Esophagus muscularis mucosa (tissue), 4 donors: ENCODE data around the gene LRRC8D.

Experiments used
- EP300 ChIP-seq: sonication (generic); formaldehyde crosslinking; IDR thresholded peaks from one replicate; pipeline ENCODE4 v1.6.1; 2017; ENCODE audit warnings: antibody characterized with exemption
- POLR2A ChIP-seq: fragments of 450-650 bp; IDR thresholded peaks from one replicate; pipeline ENCODE4 v1.6.1; 2017; ENCODE audit warnings: antibody characterized with exemption, moderate library complexity, mild to moderate bottlenecking, low read depth
- POLR2AphosphoS5 ChIP-seq, 2 donors: sonication (generic); formaldehyde crosslinking; IDR thresholded peaks; one replicate each; pipeline ENCODE4 v1.6.1; 2017; ENCODE audit warnings: antibody characterized with exemption in 2 of 2
- TF ChIP-seq, protein P1 (sequence below), 3 experiments: fragments of 200-600 bp in 2 of 3; fragments of 450-650 bp in 1 of 3; sonication (generic) in 2 of 3; IDR thresholded peaks; one replicate each; pipeline ENCODE4 v1.5.1; 2017 to 2019; ENCODE audit warnings: antibody characterized with exemption in 3 of 3, mild to moderate bottlenecking in 2 of 3, moderate library complexity in 1 of 3

GRCh38 chr1:89934461-89934860, 113.6 kb downstream of the LRRC8D start:
- TF ChIP-seq POLR2A (no peak), EP300 (no peak), POLR2AphosphoS5 (IDR thresholded peaks at IDR 0.05) (no peak)
- TF ChIP-seq, protein P1, sequence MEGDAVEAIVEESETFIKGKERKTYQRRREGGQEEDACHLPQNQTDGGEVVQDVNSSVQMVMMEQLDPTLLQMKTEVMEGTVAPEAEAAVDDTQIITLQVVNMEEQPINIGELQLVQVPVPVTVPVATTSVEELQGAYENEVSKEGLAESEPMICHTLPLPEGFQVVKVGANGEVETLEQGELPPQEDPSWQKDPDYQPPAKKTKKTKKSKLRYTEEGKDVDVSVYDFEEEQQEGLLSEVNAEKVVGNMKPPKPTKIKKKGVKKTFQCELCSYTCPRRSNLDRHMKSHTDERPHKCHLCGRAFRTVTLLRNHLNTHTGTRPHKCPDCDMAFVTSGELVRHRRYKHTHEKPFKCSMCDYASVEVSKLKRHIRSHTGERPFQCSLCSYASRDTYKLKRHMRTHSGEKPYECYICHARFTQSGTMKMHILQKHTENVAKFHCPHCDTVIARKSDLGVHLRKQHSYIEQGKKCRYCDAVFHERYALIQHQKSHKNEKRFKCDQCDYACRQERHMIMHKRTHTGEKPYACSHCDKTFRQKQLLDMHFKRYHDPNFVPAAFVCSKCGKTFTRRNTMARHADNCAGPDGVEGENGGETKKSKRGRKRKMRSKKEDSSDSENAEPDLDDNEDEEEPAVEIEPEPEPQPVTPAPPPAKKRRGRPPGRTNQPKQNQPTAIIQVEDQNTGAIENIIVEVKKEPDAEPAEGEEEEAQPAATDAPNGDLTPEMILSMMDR (IDR thresholded peaks at IDR 0.05), result no peak
